HepG2 (cell line): ENCODE measurements around the gene HPS6. TPM values are rescaled to one million over a fixed set of nuclear protein-coding genes. Genes with fewer than 3 reads are reported as not detected.
A peak's percentile ranks its signal among the peaks of the same experiment; 100 is the strongest.

Experiments
- ATF7-NPFF ChIP-seq: sonication (generic); formaldehyde crosslinking; IDR thresholded peaks from 2 replicates; pipeline ENCODE4 v1.8.1; 2023; ENCODE audit warnings: mild to moderate bottlenecking, low read depth, missing genetic modification reagents, moderate library complexity
- GABPA ChIP-seq, 2 experiments: IDR thresholded peaks; 2 replicates each; pipeline ENCODE4 v1.6.1; 2011 to 2016; ENCODE audit warnings: low read depth in 2 of 2, low read length in 1 of 2, missing biosample characterization in 1 of 2, missing genetic modification characterization in 1 of 2
- GATA4 ChIP-seq: sonication (generic); IDR thresholded peaks from 2 replicates; pipeline ENCODE4 v1.6.1; 2016; ENCODE audit warnings: antibody characterized with exemption, low read depth, borderline replicate concordance
- GZF1 ChIP-seq: sonication (generic); formaldehyde crosslinking; IDR thresholded peaks from 2 replicates; pipeline ENCODE4 v1.5.1; 2020; ENCODE audit warnings: mild to moderate bottlenecking, missing genetic modification reagents
- HNF4A ChIP-seq: sonication (generic); formaldehyde crosslinking; IDR thresholded peaks from 2 replicates; pipeline ENCODE4 v1.4.0; 2020; ENCODE audit warnings: missing genetic modification reagents
- KAT7 ChIP-seq: IDR thresholded peaks from 2 replicates; pipeline ENCODE4 v1.6.1; 2018; ENCODE audit warnings: borderline replicate concordance, missing compliant biosample characterization
- KDM1A ChIP-seq: IDR thresholded peaks from 2 replicates; pipeline ENCODE4 v1.6.1; 2016; ENCODE audit warnings: missing compliant biosample characterization
- NONO ChIP-seq, 2 experiments: fragments of 450-650 bp in 1 of 2; sonication (generic) in 1 of 2; formaldehyde crosslinking in 1 of 2; IDR thresholded peaks in 1 of 2; conservative IDR thresholded peaks in 1 of 2; 2 replicates each; pipeline versions ENCODE4 v1.6.1 to v1.8.0; 2017 to 2022; ENCODE audit warnings: mild to moderate bottlenecking in 1 of 2, missing genetic modification reagents in 1 of 2, moderate library complexity in 1 of 2
- PBX3 ChIP-seq: sonication (generic); formaldehyde crosslinking; IDR thresholded peaks from 2 replicates; pipeline ENCODE4 v1.8.1; 2023; ENCODE audit warnings: missing genetic modification reagents, inconsistent platforms, borderline replicate concordance
- POLR2AphosphoS5 ChIP-seq: IDR thresholded peaks from 2 replicates; pipeline ENCODE4 v1.6.1; 2012; ENCODE audit warnings: low read depth, low read length
- PRDM4 ChIP-seq: sonication (generic); formaldehyde crosslinking; IDR thresholded peaks from 2 replicates; pipeline ENCODE4 v1.9.0; 2021; ENCODE audit warnings: missing genetic modification reagents, borderline replicate concordance
- RXRA ChIP-seq: sonication (generic); formaldehyde crosslinking; IDR thresholded peaks from 2 replicates; pipeline ENCODE4 v1.5.1; 2020; ENCODE audit warnings: missing genetic modification reagents
- TEAD3 ChIP-seq: optimal IDR thresholded peaks from 2 replicates; pipeline ENCODE3; 2016; ENCODE audit warnings: borderline replicate concordance
- ZNF441 ChIP-seq: sonication (generic); formaldehyde crosslinking; IDR thresholded peaks from 2 replicates; pipeline ENCODE4 v1.7.0; 2021; ENCODE audit warnings: missing genetic modification reagents, borderline replicate concordance
- ZNF556 ChIP-seq: sonication (generic); formaldehyde crosslinking; IDR thresholded peaks from 2 replicates; pipeline ENCODE4 v1.4.0; 2020; ENCODE audit warnings: mild to moderate bottlenecking, missing genetic modification reagents, borderline replicate concordance
- ZNF703 ChIP-seq: sonication (generic); formaldehyde crosslinking; IDR thresholded peaks from 2 replicates; pipeline ENCODE4 v1.5.1; 2020; ENCODE audit warnings: missing genetic modification reagents, mild to moderate bottlenecking, moderate library complexity, borderline replicate concordance
- ZNF761 ChIP-seq: sonication (generic); formaldehyde crosslinking; conservative IDR thresholded peaks from 2 replicates; pipeline ENCODE4 v1.4.0; 2020; ENCODE audit warnings: mild to moderate bottlenecking, missing genetic modification reagents
- ZNF776 ChIP-seq: sonication (generic); formaldehyde crosslinking; IDR thresholded peaks from 2 replicates; pipeline ENCODE4 v1.4.0; 2020; ENCODE audit warnings: mild to moderate bottlenecking, missing genetic modification reagents
- ZNF841 ChIP-seq: sonication (generic); formaldehyde crosslinking; IDR thresholded peaks from 2 replicates; pipeline ENCODE4 v1.8.1; 2023; ENCODE audit warnings: missing genetic modification reagents, borderline replicate concordance
- ZNF850 ChIP-seq: sonication (generic); formaldehyde crosslinking; conservative IDR thresholded peaks from 2 replicates; pipeline ENCODE4 v1.9.0; 2021; ENCODE audit warnings: mild to moderate bottlenecking, missing genetic modification reagents
- polyA plus RNA-seq, 8 experiments: library from polyadenylated mRNA; depleted of rRNA in 3 of 8; stranded (reverse) in 7 of 8; unstranded in 1 of 8; fragments of >200 nt; fragmentation: Illumina TruSeq in 4 of 8; extraction: Trizol in 4 of 8; gene quantifications; 2 replicates each; pipeline versions ENCODE4 v1.2.1 to v1.2.3, GENCODE V29; 2011 to 2016; ENCODE audit warnings: low read depth in 4 of 8, missing spikeins in 1 of 8, mixed read lengths in 1 of 8; ENCODE audit not compliant: insufficient read depth in 1 of 8
- total RNA-seq, 5 experiments: library from RNA; depleted of rRNA; stranded (reverse); fragments of >200 nt; fragmentation: Illumina TruSeq; extraction: Trizol; gene quantifications; 2 replicates each; pipeline ENCODE4 v1.2.3, GENCODE V29; 2016; ENCODE audit warnings: low read depth in 1 of 5

Gene HPS6
- total and polyA plus RNA-seq, 2 of the 13 experiments (the other 11 are each of a cell fraction or from before 2014, with no cell fraction given) = 2.9 to 14.9 TPM

DNA sequence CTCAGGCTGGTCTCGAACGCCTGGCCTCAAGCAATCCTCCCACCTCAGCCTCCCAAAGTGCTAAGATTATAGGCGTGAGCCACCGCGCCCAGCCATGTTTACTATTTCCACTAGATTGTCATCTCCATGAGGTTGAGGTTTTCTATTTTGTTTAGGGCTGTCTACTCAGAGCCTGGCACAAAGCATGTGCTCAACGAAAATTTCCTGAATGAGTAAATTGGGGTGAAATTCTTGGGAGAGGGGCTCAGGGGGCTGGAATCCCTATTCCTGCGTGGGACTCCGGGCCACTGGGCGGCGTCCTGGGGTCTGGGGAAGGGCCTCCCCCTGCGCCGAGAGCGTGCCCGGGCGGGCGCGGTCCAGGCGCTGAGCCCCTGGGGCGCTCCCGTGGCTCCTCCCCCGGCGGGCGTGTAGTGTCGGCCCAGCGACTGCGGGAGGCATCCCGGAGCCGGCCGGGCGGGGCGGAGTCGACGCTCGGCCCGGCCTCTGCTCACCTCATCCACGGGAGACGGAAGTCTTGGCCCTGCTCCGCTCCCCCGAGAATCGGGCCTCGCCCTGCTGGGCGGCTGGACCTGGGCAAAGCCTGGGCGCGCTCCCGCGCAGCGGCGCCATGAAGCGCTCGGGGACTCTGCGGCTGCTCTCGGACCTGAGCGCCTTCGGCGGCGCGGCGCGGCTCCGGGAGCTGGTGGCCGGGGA lies at the start of gene HPS6 (continued):
- TF ChIP-seq NONO (IDR thresholded peaks at IDR 0.05) (no peak), NONO (CRISPR knock-in tag; conservative IDR thresholded peaks at IDR 0.05) (peak; percentile 31; the same call in 1 of the 2 replicates), PBX3 (CRISPR knock-in tag) (no peak), ATF7-NPFF (CRISPR knock-in tag) (no peak), GATA4 (no peak), ZNF556 (CRISPR knock-in tag) (no peak), KAT7 (0 out of 2 replicates have a peak, but pooled peaks have one; percentile 25), ZNF841 (CRISPR knock-in tag) (no peak), GABPA (IDR thresholded peaks at IDR 0.05; ENCODE audit: low read depth, low read length) (peak; percentile 47; the same call in 1 of the 2 replicates), GABPA (CRISPR knock-in tag; IDR thresholded peaks at IDR 0.05; ENCODE audit: low read depth) (peak; percentile 54; the same call in 1 of the 2 replicates), RXRA (CRISPR knock-in tag) (no peak), GZF1 (CRISPR knock-in tag) (no peak), HNF4A (CRISPR knock-in tag) (no peak), POLR2AphosphoS5 (peak; percentile 85), PRDM4 (no peak), ZNF441 (CRISPR knock-in tag) (peak; percentile 99), KDM1A (CRISPR knock-in tag) (no peak), ZNF850 (CRISPR knock-in tag) (no peak), ZNF703 (CRISPR knock-in tag) (no peak; the same call in 1 of the 2 replicates), ZNF761 (CRISPR knock-in tag) (no peak), TEAD3 (CRISPR knock-in tag) (peak; percentile 34), ZNF776 (no peak; the same call in 1 of the 2 replicates)
